OCI-M1 (cell line): Measurements from ENCODE around the gene FAM120B.
"Not testable (repeated sequence)": the region's sequence is repeated elsewhere in the genome, so short reads cannot be mapped to it uniquely, and the experiment has no call there.

Source experiments
- DNase-seq: peaks from one replicate; lab custom pipeline; 2025; lab: John Stamatoyannopoulos, UW

The FAM120B gene

DNA sequence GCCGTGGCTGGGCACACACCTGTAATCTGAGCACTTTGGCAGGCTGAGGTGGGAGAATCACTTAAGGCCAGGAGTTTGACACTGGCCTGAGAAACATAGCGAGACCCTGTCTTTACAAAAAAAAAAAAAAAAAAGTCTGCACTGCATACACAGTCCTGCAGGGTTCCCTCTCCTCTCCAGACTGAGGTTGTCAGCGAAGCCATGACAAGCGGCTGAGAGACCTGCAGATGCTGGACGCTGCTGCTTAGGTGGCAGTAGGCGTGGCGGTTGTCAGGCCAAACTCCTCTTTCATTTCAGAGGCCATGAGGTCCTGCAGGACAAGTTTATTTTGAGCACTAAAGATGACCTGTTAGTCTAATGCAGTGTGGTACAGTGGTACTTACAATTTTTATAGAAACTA, 86.5 kb downstream of the FAM120B start:
- DNase-seq: no peak

- DNase-seq: no peak
These were observed 87.3 kb downstream of the FAM120B start for GRCh38 chr6:170393807-170394399.

- DNase-seq: no peak
These were observed 88.4 kb downstream of the FAM120B start for GRCh38 chr6:170394980-170395379.

GRCh38 chr6:170398743-170399369, 92.3 kb downstream of the FAM120B start:
- DNase-seq: not testable (repeated sequence)

GRCh38 chr6:170399955-170400558, 93.5 kb downstream of the FAM120B start:
- DNase-seq: not testable (repeated sequence)

GRCh38 chr6:170402318-170403040, 95.9 kb downstream of the FAM120B start:
- no peak for DNase-seq

DNA sequence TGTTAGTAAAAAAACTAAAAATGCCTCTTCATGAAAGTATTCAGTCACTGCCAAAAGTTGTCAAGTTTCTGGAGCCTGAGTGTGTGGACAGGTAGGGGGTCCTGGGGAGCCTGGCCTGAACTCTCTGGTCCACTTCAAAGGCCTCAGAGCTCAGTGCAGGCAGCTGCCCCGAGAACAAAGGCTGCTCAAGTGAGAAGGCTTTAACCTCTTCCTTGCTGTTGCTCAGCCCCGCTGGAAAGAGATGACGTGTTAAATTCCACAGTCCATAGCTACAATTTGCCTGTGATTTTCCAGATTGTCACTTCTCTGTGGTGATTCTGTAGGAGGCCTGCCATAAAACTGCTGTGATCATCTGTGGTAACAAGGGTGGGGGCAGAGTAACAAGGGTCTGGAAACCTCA, 96.9 kb downstream of the FAM120B start:
- DNase-seq: no peak

DNA sequence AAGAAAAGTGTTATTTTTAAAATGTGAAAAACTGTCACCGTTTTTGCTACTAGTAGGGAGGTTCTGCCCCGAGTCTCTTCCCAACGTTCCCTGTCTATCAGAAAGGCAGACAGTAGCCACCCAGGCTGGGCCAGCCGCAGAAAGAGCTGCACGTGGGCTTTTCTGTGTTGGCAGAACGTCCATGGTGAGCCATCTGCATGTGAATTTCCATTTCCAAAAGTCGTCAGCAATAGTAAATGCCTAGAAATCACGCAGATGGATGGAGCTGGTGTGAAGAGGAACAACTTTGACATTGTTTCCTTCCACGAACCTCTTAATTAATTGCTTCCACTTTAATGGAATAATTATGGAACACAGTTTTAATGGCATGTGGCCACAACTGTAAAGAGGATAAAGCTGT, 97.5 kb downstream of the FAM120B start:
- DNase-seq: no peak

DNA sequence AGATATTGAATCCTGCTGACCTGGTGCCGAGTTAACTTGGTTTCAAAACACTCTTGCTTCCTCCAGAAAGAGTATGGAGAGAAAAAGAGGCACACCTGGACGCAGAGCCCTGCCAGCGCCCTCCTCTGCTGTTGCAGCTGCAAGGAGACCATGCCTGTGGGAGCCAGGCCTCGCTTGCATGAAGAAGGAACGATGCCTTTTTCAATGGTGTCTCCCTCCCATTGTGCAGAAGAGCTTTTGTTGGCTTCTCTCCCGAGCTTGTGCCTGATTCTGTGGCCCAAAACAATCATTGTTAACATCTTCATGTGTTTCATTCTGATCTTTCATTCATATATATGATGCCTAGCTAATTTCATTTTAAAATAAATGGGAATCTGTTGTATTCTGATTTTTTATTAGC, 98.1 kb downstream of the FAM120B start:
- DNase-seq: no peak

GRCh38 chr6:170405311-170405975, 98.9 kb downstream of the FAM120B start:
- no peak for DNase-seq

- no peak for DNase-seq
These were observed 100.6 kb downstream of the FAM120B start for GRCh38 chr6:170407200-170407599.

GRCh38 chr6:170407932-170408331, 101.4 kb downstream of the FAM120B start:
- DNase-seq: no peak

GRCh38 chr6:170409746-170410145, 103.2 kb downstream of the FAM120B start:
- DNase-seq: not testable (repeated sequence)

DNA sequence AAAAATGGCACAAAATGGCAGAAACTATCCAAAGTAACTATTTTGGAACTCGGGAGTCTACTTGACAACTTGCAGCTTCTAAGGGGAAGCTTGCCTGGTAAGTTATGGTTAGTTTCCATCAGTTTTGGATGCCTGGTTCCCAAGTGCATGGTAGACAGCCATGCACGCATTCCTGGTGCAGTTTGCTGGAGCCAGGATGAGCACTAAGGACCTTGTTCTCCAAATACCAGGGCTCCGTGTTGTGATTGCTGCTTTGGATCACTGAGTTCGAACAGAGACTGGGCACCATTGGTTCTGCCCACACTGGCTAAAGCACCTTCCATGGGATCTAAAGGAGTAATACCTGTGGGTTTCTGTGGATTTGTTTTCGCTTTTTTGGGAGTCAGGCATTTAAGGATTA, 103.7 kb downstream of the FAM120B start:
- no peak for DNase-seq

DNA sequence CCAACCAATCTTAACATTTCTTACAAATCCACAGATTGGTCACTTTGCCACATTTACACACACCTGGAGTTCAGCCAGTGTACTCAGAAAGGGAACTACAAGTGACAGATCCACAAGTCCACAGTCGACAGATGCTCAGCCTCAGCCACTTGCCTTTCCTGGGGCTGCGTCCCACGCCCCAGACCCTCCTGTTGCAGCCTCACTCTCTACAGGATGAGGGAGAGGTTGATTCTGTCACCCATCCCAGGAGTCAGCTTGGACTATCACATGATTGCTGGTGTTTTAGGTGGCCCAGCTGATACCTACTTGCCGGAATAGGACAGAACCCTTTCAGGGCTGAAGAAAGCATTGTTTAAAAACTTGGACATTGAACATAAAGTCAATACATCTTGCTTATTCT, 108.8 kb downstream of the FAM120B start:
- DNase-seq: no peak

GRCh38 chr6:170416303-170416702, 109.7 kb downstream of the FAM120B start:
- no peak for DNase-seq

GRCh38 chr6:170416959-170417606, 110.5 kb downstream of the FAM120B start:
- no peak for DNase-seq

DNA sequence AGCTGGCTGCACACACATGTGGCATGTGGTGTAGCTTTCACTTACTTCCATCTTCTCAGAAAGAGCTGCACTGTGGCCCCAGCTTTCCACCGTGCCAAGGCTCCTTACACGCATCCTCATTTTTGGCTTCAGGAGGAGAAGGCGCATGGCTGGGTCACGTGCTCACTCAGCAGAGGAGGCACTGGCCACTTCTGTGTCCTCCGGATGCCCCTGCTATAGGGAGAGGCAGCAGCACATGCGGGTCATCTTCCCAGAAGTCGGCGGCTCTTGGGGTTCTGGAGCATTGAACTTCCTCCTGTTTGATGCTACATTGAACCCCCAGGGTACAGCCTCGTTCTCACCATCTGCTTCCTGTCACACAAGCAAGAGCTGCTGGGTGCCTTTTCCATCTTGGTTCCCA, 111.3 kb downstream of the FAM120B start:
- DNase-seq: no peak

- no peak for DNase-seq
These were observed 113.7 kb downstream of the FAM120B start for GRCh38 chr6:170420283-170420682.

- no peak for DNase-seq
These were observed 114.5 kb downstream of the FAM120B start for GRCh38 chr6:170420791-170421776.

DNA sequence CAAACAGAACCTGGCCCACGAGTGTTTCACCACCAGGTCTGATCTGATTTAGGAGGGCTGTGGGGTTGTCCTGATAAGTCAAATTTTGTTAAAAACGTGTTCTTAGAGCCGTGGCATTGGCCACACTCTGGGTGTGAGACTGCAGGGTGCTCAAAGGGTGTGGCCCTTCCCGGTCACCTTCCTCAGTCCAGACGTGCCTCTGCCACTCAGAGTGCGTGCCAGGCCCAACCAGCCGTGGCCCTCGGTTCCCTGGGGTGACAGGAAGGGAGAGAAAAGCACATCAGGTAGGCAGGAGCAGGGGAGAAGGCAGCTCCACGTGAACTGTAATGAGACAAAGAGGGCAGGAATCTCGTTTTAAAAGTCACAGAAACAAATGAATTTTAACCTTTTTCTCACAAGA, 115.4 kb downstream of the FAM120B start:
- no peak for DNase-seq
